NCI-H1417 treated with DMSO at 0.1 percent for 48 hours (cell line): ENCODE results near the gene PIAS1.
"Not testable (repeated sequence)": the region's sequence is repeated elsewhere in the genome, so short reads cannot be mapped to it uniquely, and the experiment has no call there.

Experiments
- DNase-seq: peaks from one replicate; lab custom pipeline; 2025; lab: John Stamatoyannopoulos, UW

Gene PIAS1

GRCh38 chr15:68114840-68115239, 60.7 kb downstream of the PIAS1 start:
- no peak for DNase-seq

GRCh38 chr15:68124700-68125099, 70.6 kb downstream of the PIAS1 start:
- no peak for DNase-seq

DNA sequence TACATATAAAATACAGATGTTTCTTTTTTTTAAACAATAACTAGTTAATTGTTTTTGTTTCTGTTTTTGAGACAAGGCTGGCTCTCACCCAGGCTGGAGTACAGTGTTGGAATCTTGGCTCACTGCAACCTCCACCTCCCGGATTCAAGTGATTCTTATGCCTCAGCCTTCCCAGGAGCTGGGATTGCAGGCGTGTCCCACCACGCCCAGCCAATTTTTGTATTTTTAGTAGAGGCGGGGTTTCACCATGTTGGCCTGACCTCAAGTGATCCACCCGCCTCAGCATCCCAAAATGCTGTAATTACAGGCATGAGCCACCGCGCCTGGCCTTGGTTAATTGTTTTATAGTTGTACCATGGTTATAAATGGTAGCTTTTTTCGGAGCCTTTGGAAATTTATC, 72.3 kb downstream of the PIAS1 start:
- no peak for DNase-seq

- no peak for DNase-seq
Observed at GRCh38 chr15:68129072-68129471, 75.0 kb downstream of the PIAS1 start.

GRCh38 chr15:68130851-68131250, 76.7 kb downstream of the PIAS1 start:
- DNase-seq = no peak

DNA sequence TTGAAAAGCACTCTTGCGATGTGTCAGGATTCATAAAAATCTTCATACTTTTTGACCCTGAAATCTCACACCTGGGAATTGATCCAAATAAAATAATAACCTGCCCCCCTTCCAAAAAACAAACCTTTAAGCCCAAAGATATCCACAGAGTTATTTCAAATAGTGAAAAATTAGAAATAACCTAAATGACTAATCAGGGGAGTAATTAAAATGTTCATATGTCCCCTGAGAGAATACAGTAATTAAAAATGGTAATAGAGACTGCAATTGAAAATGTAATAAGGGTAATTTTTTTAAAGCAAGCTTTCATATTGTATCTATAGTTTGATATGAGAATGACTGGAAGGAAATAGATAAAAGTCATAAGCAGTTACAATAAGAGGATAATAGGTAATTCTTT, 83.0 kb downstream of the PIAS1 start:
- DNase-seq = no peak

GRCh38 chr15:68143129-68143528, 89.0 kb downstream of the PIAS1 start:
- no peak for DNase-seq

GRCh38 chr15:68143785-68144184, 89.7 kb downstream of the PIAS1 start:
- no peak for DNase-seq

DNA sequence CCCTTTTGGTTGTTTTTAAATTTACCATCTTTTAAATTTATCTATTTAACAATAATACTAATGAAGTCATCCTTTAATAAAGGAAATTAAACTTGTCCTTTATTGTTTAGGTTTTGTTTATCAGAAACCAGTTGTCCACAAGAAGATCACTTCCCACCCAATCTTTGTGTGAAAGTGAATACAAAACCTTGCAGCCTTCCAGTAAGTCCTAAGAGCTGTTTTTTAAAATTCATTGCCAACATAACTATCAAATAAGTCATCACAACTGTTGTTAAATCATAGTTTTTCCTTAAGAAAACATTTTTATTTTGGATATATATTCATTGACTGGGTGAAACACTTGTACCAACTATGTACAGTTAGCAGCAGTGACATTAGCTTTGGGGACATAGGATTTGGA, 91.6 kb downstream of the PIAS1 start:
- DNase-seq = no peak

- DNase-seq = no peak
Observed at GRCh38 chr15:68148039-68148438, 93.9 kb downstream of the PIAS1 start.

DNA sequence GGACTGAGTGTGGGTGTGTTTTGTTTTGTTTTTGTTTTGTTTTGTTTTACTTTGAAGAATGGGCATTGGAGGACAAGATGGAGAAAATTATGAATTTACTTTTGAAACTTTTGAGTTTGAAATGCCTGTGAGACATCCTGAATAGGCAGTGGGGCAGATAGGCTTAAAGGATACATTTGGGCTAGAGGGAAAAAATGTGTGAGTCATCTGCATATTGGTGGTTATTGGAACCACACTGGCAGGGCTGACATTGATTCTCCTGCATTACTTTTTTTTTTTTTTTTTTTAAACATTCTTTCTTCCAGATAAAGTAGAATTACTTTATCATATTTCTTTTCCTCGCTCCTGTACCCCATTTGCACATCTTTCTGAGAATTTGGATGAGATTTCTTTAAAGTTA, 94.9 kb downstream of the PIAS1 start:
- DNase-seq = no peak

GRCh38 chr15:68150187-68150586, 96.1 kb downstream of the PIAS1 start:
- DNase-seq = no peak

DNA sequence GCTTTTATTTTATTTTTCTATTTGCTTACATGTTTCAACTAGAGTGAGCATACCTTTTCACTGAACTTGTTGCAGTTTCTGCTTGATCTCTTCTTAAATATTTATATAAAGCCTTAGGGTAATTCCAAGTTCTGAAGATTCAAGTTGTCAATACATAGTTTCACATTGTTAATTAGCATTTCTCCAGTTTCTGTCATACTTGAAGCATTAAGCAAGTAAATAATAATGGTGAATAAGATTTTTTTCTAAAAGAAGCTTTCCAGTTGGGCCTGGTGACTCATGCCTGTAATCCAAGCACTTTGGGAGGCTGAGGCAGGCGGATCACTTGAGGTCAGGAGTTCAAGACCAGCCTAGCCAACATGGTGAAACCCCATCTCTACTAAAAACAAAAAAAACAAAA, 97.2 kb downstream of the PIAS1 start:
- no peak for DNase-seq

GRCh38 chr15:68152342-68152741, 98.2 kb downstream of the PIAS1 start:
- DNase-seq = no peak

DNA sequence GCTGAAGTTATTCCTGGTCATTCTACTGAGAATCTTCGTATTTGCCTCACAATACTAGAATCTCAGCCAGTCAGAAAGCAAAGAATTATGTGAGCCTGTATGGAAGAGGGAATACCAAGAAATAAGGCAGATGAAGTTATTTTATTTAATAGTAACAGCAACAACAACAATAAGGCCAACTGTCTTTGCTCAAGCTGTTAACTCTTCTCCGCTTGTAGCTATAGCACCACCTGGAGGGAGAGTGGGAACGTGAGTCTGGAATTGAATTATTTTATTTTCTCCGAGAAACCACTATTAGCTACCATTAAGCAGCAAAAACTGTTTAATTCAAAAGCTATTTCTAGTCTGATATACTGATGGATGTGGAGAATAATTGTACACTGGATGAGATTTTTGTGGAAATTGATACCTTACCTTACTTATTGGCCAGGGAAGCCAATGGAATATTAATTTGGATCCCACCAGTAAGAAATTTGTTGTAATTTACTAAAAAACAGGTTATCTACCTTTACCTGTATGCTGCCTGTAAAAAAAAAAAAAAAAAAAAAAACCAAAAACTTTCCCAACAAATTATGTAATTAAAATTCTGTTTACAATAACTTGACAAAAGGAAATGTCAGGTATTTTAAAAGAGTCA, 100.9 kb downstream of the PIAS1 start:
- DNase-seq = peak; percentile 29

DNA sequence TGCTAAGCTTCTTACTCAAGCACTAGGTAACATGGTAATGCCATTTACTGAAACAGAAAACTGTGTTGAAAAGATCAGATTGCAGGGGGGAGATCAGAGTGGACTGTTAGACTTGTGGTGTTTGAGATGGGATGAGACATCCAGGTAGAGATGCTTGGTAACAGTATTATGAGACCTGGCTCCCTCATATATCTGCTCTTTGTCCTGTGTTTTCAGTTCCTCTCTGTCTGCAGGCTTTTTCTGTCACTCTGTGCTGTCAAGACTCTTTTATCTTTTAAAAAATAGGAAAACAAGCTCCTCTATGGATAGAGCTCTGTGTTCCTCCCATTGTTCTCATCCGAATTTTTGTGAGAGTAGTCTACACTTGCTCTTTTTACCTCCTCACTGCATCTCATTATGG, 103.0 kb downstream of the PIAS1 start:
- DNase-seq = no peak

DNA sequence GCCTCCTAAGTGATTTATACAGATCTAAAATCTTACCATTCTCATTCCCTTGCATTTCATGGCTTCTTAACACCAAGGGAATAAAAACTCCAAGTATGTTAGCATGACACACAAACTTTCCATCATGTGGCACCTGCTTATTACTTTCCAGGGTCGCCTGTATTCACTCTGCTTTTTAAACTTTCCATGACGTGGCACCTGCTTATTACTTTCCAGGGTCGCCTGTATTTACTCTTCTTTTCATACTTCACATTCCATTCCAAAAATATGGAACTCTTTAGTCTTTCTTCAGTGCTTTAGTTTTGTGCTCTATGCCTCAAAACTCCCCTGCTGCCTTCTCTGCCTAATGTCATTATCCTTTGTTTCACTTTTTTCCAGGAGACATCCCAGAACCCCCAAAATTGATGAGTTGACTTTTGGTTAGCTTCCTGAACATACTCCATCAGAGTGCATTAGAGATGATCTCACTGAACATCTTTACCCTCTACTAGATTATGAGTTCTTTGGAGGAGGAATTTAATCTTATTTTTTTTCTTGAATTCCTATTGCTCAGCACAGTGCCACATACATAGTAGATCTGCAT, 104.0 kb downstream of the PIAS1 start:
- no peak for DNase-seq

DNA sequence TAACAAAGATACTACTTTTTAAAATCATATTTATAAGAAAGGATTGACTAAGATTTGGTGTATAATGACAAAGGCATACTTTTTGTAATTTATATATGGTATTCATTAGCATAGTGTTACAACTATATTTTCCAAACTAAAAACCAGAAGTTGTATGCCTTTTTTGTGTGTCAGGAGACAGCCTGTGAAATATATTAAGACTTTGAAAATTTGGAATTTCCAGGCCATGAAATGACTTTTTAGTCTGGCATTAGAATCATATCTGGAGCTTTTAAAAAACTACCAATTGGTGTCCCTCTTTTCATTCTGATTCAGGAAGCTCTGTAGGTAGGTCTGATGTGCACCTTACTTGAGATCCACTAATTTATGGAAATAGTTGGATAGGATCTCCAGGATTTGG, 109.1 kb downstream of the PIAS1 start:
- no peak for DNase-seq

- no peak for DNase-seq
Observed at GRCh38 chr15:68166847-68167246, 112.7 kb downstream of the PIAS1 start.

GRCh38 chr15:68172037-68172436, 117.9 kb downstream of the PIAS1 start:
- not testable (repeated sequence) for DNase-seq

DNA sequence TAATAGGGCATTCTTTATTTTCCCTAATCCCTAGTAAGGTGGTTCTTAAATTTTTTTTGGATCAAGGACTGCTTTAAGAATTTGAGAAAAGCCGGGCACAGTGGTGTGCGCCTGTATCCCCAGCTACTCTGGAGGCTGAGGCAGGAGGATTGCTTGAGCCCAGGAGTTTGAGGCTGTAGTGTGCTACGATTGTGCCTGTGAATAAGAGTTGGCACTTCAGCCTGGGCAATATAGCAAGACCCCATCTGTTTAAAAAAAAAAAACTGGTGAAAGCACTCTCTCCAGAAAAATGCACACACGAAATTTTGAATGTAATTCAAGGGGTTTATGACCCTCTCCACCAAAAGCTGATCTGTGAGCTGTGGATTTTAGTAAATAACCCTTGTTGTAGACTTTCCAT, 119.0 kb downstream of the PIAS1 start:
- no peak for DNase-seq

DNA sequence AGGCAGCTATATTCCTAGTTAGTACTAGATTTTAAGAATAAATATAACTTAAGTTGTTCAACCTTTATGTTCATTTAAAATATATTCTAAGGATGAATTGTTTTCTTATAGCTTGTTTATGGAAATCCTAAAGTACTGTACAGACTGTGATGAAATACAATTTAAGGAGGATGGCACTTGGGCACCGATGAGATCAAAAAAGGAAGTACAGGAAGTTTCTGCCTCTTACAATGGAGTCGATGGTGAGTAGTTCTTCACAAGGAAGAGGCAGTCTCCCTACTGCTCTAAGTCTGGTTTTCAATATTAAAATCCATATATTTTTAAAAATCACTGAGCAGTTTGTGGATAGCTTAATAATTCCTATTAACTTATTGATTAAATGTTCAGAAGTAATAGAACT, 121.4 kb downstream of the PIAS1 start:
- DNase-seq = no peak

DNA sequence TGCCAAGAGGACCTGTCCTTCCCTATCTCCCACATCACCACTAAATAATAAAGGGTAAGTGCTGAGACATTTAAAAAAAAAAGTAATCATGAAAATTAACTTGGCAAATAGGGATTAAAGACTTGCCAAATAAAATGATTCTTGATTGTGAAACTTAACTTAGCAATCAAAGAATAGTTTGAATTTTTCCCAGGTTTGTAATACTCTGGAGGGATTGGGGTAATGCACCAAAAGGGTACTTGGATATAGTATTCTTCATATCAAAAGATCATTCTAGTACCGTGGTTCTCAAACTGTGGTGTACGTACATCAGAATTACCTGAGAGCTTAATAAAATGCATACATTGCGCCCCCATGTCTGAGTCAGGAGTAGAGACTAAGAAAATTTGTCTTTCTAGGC, 122.5 kb downstream of the PIAS1 start:
- DNase-seq = no peak

- DNase-seq = no peak
Observed at GRCh38 chr15:68177742-68178141, 123.6 kb downstream of the PIAS1 start.
